HepG2 (cell line): ENCODE data around the gene HEXIM1. TPM values are rescaled to one million over a fixed set of nuclear protein-coding genes. Genes with fewer than 3 reads are reported as not detected.

Experiments used
- AKAP8 ChIP-seq: sonication (generic); formaldehyde crosslinking; IDR thresholded peaks from 2 replicates; pipeline ENCODE4 v1.5.1; 2020; ENCODE audit warnings: mild to moderate bottlenecking, missing genetic modification reagents
- DMAP1 ChIP-seq: IDR thresholded peaks from 2 replicates; pipeline ENCODE4 v1.6.1; 2016
- FOXA1 ChIP-seq, 2 experiments: fragments of 450-650 bp in 1 of 2; sonication (generic) in 1 of 2; formaldehyde crosslinking in 1 of 2; IDR thresholded peaks; 2 replicates each; pipeline versions ENCODE4 v1.4.0 to v1.6.1; 2016 to 2020; ENCODE audit warnings: missing genetic modification reagents in 1 of 2
- GATA4 ChIP-seq: sonication (generic); IDR thresholded peaks from 2 replicates; pipeline ENCODE4 v1.6.1; 2016; ENCODE audit warnings: antibody characterized with exemption, low read depth, borderline replicate concordance
- HMGA1 ChIP-seq: sonication (generic); formaldehyde crosslinking; conservative IDR thresholded peaks from 2 replicates; pipeline ENCODE4 v1.4.0; 2020; ENCODE audit warnings: missing genetic modification reagents
- MBD4 ChIP-seq: IDR thresholded peaks from 2 replicates; pipeline ENCODE4 v1.6.1; 2012; ENCODE audit warnings: low read length, inconsistent platforms, borderline replicate concordance
- NFE2 ChIP-seq: sonication (generic); formaldehyde crosslinking; IDR thresholded peaks from 2 replicates; pipeline ENCODE4 v1.4.0; 2020; ENCODE audit warnings: missing genetic modification reagents
- ONECUT2 ChIP-seq: sonication (generic); formaldehyde crosslinking; IDR thresholded peaks from 2 replicates; pipeline ENCODE4 v1.4.0; 2020; ENCODE audit warnings: missing genetic modification reagents
- REPIN1 ChIP-seq: sonication (generic); formaldehyde crosslinking; IDR thresholded peaks from 2 replicates; pipeline ENCODE4 v1.8.0; 2022; ENCODE audit warnings: missing genetic modification reagents, low read depth, mild to moderate bottlenecking, borderline replicate concordance
- SMAD1 ChIP-seq: sonication (generic); formaldehyde crosslinking; IDR thresholded peaks from 2 replicates; pipeline ENCODE4 v1.4.0; 2020; ENCODE audit warnings: missing genetic modification reagents, low read depth, mild to moderate bottlenecking, borderline replicate concordance
- SOX6 ChIP-seq, 2 experiments: fragments of 450-650 bp in 1 of 2; sonication (generic) in 1 of 2; formaldehyde crosslinking in 1 of 2; IDR thresholded peaks; 2 replicates each; pipeline versions ENCODE4 v1.4.0 to v1.6.1; 2017 to 2020; ENCODE audit warnings: antibody characterized with exemption in 1 of 2, mild to moderate bottlenecking in 1 of 2, missing genetic modification reagents in 1 of 2
- TOPORS ChIP-seq: sonication (generic); formaldehyde crosslinking; IDR thresholded peaks from 2 replicates; pipeline ENCODE4 v1.8.0; 2023; ENCODE audit warnings: mild to moderate bottlenecking, missing genetic modification reagents
- ZFX ChIP-seq: sonication (generic); formaldehyde crosslinking; IDR thresholded peaks from 2 replicates; pipeline ENCODE4 v1.4.0; 2020; ENCODE audit warnings: mild to moderate bottlenecking, low read depth, missing genetic modification reagents, moderate library complexity
- ZNF12 ChIP-seq: sonication (generic); formaldehyde crosslinking; IDR thresholded peaks from 2 replicates; pipeline ENCODE4 v1.5.0; 2020; ENCODE audit warnings: missing genetic modification reagents
- ZNF17 ChIP-seq: sonication (generic); formaldehyde crosslinking; IDR thresholded peaks from 2 replicates; pipeline ENCODE4 v1.5.0; 2020; ENCODE audit warnings: mild to moderate bottlenecking, missing genetic modification reagents
- ZNF274 ChIP-seq: sonication (generic); formaldehyde crosslinking; IDR thresholded peaks from 2 replicates; pipeline ENCODE4 v1.5.1; 2020; ENCODE audit warnings: mild to moderate bottlenecking, missing genetic modification reagents
- ZNF354B ChIP-seq: sonication (generic); formaldehyde crosslinking; IDR thresholded peaks from 2 replicates; pipeline ENCODE4 v1.8.0; 2022; ENCODE audit warnings: mild to moderate bottlenecking, missing genetic modification reagents
- ZNF382 ChIP-seq: sonication (generic); formaldehyde crosslinking; IDR thresholded peaks from 2 replicates; pipeline ENCODE4 v1.5.0; 2020; ENCODE audit warnings: missing genetic modification reagents, mild to moderate bottlenecking, borderline replicate concordance
- ZNF431 ChIP-seq: sonication (generic); formaldehyde crosslinking; IDR thresholded peaks from 2 replicates; pipeline ENCODE4 v1.9.0; 2022; ENCODE audit warnings: missing genetic modification reagents, low read depth, mild to moderate bottlenecking, borderline replicate concordance
- ZNF546 ChIP-seq: sonication (generic); formaldehyde crosslinking; conservative IDR thresholded peaks from 2 replicates; pipeline ENCODE4 v1.8.1; 2023; ENCODE audit warnings: mild to moderate bottlenecking, missing genetic modification reagents
- ZNF577 ChIP-seq: sonication (generic); formaldehyde crosslinking; IDR thresholded peaks from 2 replicates; pipeline ENCODE4 v1.4.0; 2020; ENCODE audit warnings: mild to moderate bottlenecking, low read depth, missing genetic modification reagents, borderline replicate concordance
- ZNF776 ChIP-seq: sonication (generic); formaldehyde crosslinking; IDR thresholded peaks from 2 replicates; pipeline ENCODE4 v1.4.0; 2020; ENCODE audit warnings: mild to moderate bottlenecking, missing genetic modification reagents
- polyA plus RNA-seq, 8 experiments: library from polyadenylated mRNA; depleted of rRNA in 3 of 8; stranded (reverse) in 7 of 8; unstranded in 1 of 8; fragments of >200 nt; fragmentation: Illumina TruSeq in 4 of 8; extraction: Trizol in 4 of 8; gene quantifications; 2 replicates each; pipeline versions ENCODE4 v1.2.1 to v1.2.3, GENCODE V29; 2011 to 2016; ENCODE audit warnings: low read depth in 4 of 8, missing spikeins in 1 of 8, mixed read lengths in 1 of 8; ENCODE audit not compliant: insufficient read depth in 1 of 8
- total RNA-seq, 5 experiments: library from RNA; depleted of rRNA; stranded (reverse); fragments of >200 nt; fragmentation: Illumina TruSeq; extraction: Trizol; gene quantifications; 2 replicates each; pipeline ENCODE4 v1.2.3, GENCODE V29; 2016; ENCODE audit warnings: low read depth in 1 of 5
- TF ChIP-seq, protein P1 (sequence below): sonication (generic); formaldehyde crosslinking; IDR thresholded peaks from 2 replicates; pipeline ENCODE4 v1.4.0; 2020; ENCODE audit warnings: missing genetic modification reagents
- TF ChIP-seq, protein P2 (sequence below): sonication (generic); formaldehyde crosslinking; IDR thresholded peaks from 2 replicates; pipeline ENCODE4 v1.5.1; 2020; ENCODE audit warnings: missing genetic modification reagents, mild to moderate bottlenecking, borderline replicate concordance
- TF ChIP-seq, protein P3 (sequence below): sonication (generic); formaldehyde crosslinking; IDR thresholded peaks from 2 replicates; pipeline ENCODE4 v1.4.0; 2020; ENCODE audit warnings: missing genetic modification reagents

HEXIM1 gene
- total and polyA plus RNA-seq, 2 of the 13 experiments (the other 11 are each of a cell fraction or from before 2014, with no cell fraction given), result 10.5 to 16.6 TPM

DNA sequence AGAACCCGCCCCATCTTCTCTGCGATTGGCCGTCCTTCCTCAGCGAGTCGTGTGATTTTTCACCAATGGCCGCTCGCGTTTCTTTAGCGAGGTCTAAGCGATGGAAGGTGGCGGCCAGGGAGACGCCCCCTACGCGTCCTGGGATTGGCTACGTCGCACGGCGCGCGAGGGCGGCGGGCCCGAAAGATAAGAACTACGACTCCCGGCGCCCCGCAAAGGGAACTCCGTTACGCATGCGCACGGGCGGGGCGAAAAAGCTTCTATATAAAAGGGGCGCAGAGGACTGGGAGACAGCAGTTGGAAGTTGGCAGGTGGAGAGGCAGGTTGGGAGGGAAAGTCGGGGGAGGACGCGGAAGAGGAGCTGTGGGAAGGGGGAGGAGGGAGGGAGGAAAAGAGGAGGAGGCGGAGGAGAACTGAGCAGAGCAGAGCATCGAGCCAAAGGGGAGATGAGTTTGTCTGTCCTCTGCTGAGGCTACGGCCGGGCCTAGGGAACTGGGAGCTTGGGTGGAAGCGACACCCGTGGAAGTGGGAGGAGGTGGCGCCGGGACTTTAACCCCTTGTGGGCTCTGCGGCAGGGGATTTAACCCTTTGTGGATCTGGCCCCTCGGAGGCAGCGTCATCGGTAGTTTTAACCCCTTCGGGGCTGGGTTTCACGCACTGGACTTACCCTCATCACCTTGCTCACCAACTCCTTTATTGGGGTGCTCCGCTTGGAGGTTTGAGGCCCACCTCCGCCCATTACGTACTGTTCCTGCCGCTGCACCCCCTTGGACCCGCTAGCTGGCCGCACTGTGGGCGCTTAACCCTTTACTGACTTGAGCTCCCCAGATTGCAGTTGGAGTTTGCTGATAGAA, at the start of gene HEXIM1 (continued):
- TF ChIP-seq ZNF382 (CRISPR knock-in tag) (no peak), FOXA1 (IDR thresholded peaks at IDR 0.05) (no peak), FOXA1 (CRISPR knock-in tag; IDR thresholded peaks at IDR 0.05) (no peak), ZNF546 (CRISPR knock-in tag) (no peak), ZNF776 (CRISPR knock-in tag) (peak; percentile 88; the same call in 1 of the 2 replicates), ZNF274 (peak; percentile 90; the same call in 1 of the 2 replicates), REPIN1 (CRISPR knock-in tag) (peak; percentile 86; the same call in 1 of the 2 replicates), MBD4 (no peak; the same call in 1 of the 2 replicates), SOX6 (IDR thresholded peaks at IDR 0.05) (no peak), SOX6 (CRISPR knock-in tag; IDR thresholded peaks at IDR 0.05) (peak; percentile 79), ZNF431 (CRISPR knock-in tag) (no peak; the same call in 1 of the 2 replicates), SMAD1 (CRISPR knock-in tag) (peak; percentile 46; the same call in 1 of the 2 replicates), HMGA1 (no peak), ONECUT2 (CRISPR knock-in tag) (peak; percentile 46; the same call in 1 of the 2 replicates), ZNF12 (CRISPR knock-in tag) (0 out of 2 replicates have a peak, but pooled peaks have one; percentile 22), TOPORS (no peak), GATA4 (peak; percentile 99), ZNF354B (CRISPR knock-in tag) (peak; percentile 36; the same call in 1 of the 2 replicates), NFE2 (CRISPR knock-in tag) (no peak), DMAP1 (CRISPR knock-in tag) (no peak), ZNF577 (CRISPR knock-in tag) (0 out of 2 replicates have a peak, but pooled peaks have one; percentile 73), ZNF17 (no peak), AKAP8 (peak; percentile 96), ZFX (CRISPR knock-in tag) (peak; percentile 26; the same call in 1 of the 2 replicates)
- TF ChIP-seq, protein P1, sequence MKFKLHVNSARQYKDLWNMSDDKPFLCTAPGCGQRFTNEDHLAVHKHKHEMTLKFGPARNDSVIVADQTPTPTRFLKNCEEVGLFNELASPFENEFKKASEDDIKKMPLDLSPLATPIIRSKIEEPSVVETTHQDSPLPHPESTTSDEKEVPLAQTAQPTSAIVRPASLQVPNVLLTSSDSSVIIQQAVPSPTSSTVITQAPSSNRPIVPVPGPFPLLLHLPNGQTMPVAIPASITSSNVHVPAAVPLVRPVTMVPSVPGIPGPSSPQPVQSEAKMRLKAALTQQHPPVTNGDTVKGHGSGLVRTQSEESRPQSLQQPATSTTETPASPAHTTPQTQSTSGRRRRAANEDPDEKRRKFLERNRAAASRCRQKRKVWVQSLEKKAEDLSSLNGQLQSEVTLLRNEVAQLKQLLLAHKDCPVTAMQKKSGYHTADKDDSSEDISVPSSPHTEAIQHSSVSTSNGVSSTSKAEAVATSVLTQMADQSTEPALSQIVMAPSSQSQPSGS, result no peak; the same call in 1 of the 2 replicates
- TF ChIP-seq, protein P2, sequence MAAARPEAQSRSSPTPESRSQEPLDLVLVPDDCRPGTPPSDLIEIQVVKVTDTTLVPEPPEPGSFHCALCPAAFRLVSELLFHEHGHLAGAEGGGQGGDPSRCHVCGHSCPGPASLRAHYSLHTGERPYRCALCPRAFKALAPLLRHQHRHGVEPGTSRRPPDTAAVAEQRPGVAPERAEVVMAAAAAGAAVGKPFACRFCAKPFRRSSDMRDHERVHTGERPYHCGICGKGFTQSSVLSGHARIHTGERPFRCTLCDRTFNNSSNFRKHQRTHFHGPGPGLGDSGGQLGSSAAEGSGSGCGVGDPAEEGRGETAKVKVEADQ (CRISPR knock-in tag), result peak; percentile 62; the same call in 1 of the 2 replicates
- TF ChIP-seq, protein P3, sequence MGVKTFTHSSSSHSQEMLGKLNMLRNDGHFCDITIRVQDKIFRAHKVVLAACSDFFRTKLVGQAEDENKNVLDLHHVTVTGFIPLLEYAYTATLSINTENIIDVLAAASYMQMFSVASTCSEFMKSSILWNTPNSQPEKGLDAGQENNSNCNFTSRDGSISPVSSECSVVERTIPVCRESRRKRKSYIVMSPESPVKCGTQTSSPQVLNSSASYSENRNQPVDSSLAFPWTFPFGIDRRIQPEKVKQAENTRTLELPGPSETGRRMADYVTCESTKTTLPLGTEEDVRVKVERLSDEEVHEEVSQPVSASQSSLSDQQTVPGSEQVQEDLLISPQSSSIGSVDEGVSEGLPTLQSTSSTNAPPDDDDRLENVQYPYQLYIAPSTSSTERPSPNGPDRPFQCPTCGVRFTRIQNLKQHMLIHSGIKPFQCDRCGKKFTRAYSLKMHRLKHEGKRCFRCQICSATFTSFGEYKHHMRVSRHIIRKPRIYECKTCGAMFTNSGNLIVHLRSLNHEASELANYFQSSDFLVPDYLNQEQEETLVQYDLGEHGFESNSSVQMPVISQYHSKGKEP (CRISPR knock-in tag), result peak; percentile 88
